Measurements from ENCODE around the gene TNIP1. TPM values are rescaled to one million over a fixed set of nuclear protein-coding genes. Genes with fewer than 3 reads are reported as not detected.

TNIP1 gene
- total RNA-seq, 4 donors from 2014 or later, result 91.4 to 136 (median 114) TPM

- TF ChIP-seq POLR2A (IDR thresholded peaks at IDR 0.05; ENCODE audit: low read depth) (no peak), CTCF (IDR thresholded peaks at IDR 0.05) (no peak), EP300 (IDR thresholded peaks at IDR 0.05) (no peak), POLR2AphosphoS5 (IDR thresholded peaks at IDR 0.05) (no peak)
- 98% methylated on average over 7 of the region's 7 CpGs for WGBS
- no peaks in the 10 kb centered on the region for H3K9me3 ChIP-seq
- H3K27ac ChIP-seq (replicated peaks in 1 of 4), result no peak overlapping the region
- intact Hi-C loops (cut with DNase I), result no loop called here
- no peaks in the 10 kb centered on the region for H3K27me3 ChIP-seq
- no peak for DNase-seq (ENCODE audit: extremely low spot score)
- H3K4me3 ChIP-seq, result no peak overlapping the region
- no peaks in the 10 kb centered on the region for H3K36me3 ChIP-seq
- H3K4me1 ChIP-seq, result peaks cover 31 to 36% (median 33%) of the 10 kb centered on the region in 4 donors
These were observed 6.7 kb upstream of the TNIP1 start for GRCh38 chr5:151087486-151087885.

- Histone ChIP-seq H3K27ac (replicated peaks in 1 of 4) (no peak overlapping the region), H3K4me1 (peaks cover 36 to 41% (median 37%) of the 10 kb centered on the region in 4 donors), H3K36me3 (no peaks in the 10 kb centered on the region), H3K27me3 (no peaks in the 10 kb centered on the region), H3K4me3 (no peak overlapping the region), H3K9me3 (no peaks in the 10 kb centered on the region)
- intact Hi-C loops (cut with DNase I), result no loop called here
- 76% methylated on average over 5 of the region's 10 CpGs for WGBS
- DNase-seq (ENCODE audit: extremely low spot score), result no peak
- no peak for TF ChIP-seq POLR2A (IDR thresholded peaks at IDR 0.05; ENCODE audit: low read depth)
- no peak for TF ChIP-seq EP300 (IDR thresholded peaks at IDR 0.05)
- TF ChIP-seq CTCF (IDR thresholded peaks at IDR 0.05), result no peak
- TF ChIP-seq POLR2AphosphoS5 (IDR thresholded peaks at IDR 0.05), result no peak
These were observed 6.1 kb upstream of the TNIP1 start for GRCh38 chr5:151086905-151087360.

- H3K27me3 ChIP-seq, result no peaks in the 10 kb centered on the region
- intact Hi-C loops (cut with DNase I), result no loop called here
- no peaks in the 10 kb centered on the region for H3K9me3 ChIP-seq
- DNase-seq (ENCODE audit: extremely low spot score), result no peak
- TF ChIP-seq POLR2A (IDR thresholded peaks at IDR 0.05; ENCODE audit: low read depth) (no peak), EP300 (IDR thresholded peaks at IDR 0.05) (no peak), CTCF (IDR thresholded peaks at IDR 0.05) (no peak), POLR2AphosphoS5 (IDR thresholded peaks at IDR 0.05) (no peak)
- peaks cover 40 to 46% (median 42%) of the 10 kb centered on the region in 4 donors for H3K4me1 ChIP-seq
- 77% methylated on average over 6 of the region's 6 CpGs for WGBS
- H3K27ac ChIP-seq (replicated peaks in 1 of 4), result peak overlapping the region; percentile 50 to 63 (median 62)
- H3K36me3 ChIP-seq, result no peaks in the 10 kb centered on the region
- H3K4me3 ChIP-seq, result no peak overlapping the region
These were observed 5.5 kb upstream of the TNIP1 start for GRCh38 chr5:151086192-151086869.

GRCh38 chr5:151085517-151086041 is 4.7 kb upstream of the TNIP1 start:
- Histone ChIP-seq H3K4me1 (peaks cover 40 to 46% (median 42%) of the 10 kb centered on the region in 4 donors), H3K4me3 (no peak overlapping the region), H3K27me3 (no peaks in the 10 kb centered on the region), H3K36me3 (no peaks in the 10 kb centered on the region), H3K27ac (replicated peaks in 1 of 4) (peak overlapping the region; percentile 50 to 63 (median 62)), H3K9me3 (no peaks in the 10 kb centered on the region)
- TF ChIP-seq POLR2A (IDR thresholded peaks at IDR 0.05; ENCODE audit: low read depth) (no peak), POLR2AphosphoS5 (IDR thresholded peaks at IDR 0.05) (peak in 1 of 2 donors; percentile 3), EP300 (IDR thresholded peaks at IDR 0.05) (no peak), CTCF (IDR thresholded peaks at IDR 0.05) (no peak)
- 37% methylated on average over 8 of the region's 9 CpGs for WGBS
- DNase-seq (ENCODE audit: extremely low spot score), result no peak
- intact Hi-C loops (cut with DNase I), result no loop called here

Data from esophagus muscularis mucosa (tissue), 4 donors.